Left cardiac atrium (tissue), 4 donors: ENCODE data around the gene APOL2. TPM values are rescaled to one million over a fixed set of nuclear protein-coding genes. Genes with fewer than 3 reads are reported as not detected.
"Not testable (repeated sequence)": the region's sequence is repeated elsewhere in the genome, so short reads cannot be mapped to it uniquely, and the experiment has no call there.

Experiments
- ATAC-seq, 2 donors: fragments of 200-7000 bp; cut with Tn5 transposase; one replicate each; pipeline ENCODE4 v1.9.1; 2020; ENCODE audit warnings: mild to moderate bottlenecking in 2 of 2, moderate library complexity in 2 of 2
- DNase-seq: peaks from one replicate; pipeline ENCODE4 v3.0.0-alpha.2; 2020
- intact Hi-C, 2 donors: fragments of 100-400 bp; cut with DNase I; formaldehyde crosslinking; loops; one replicate each; pipeline versions ENCODE4 v1.14.1 to v1.15.1; 2022 to 2023
- total RNA-seq, 2 donors: library from RNA; stranded (reverse); fragmentation: NEBNext Ultra II Directional; extraction: Animal tissue kit (Norgen Biotek cat#: 25700); gene quantifications; one replicate each; pipeline ENCODE4 v1.2.1, GENCODE V29; 2021
- donor health status: DM: no; HTN: yes; CAD: no.
- donor health status: DM: no; HTN: yes; CAD: no; lungs with severe emphysema.
- donor health status: DM: yes; HTN: yes; CAD: no.
- donor health status: Dilated cardiomyopathy.

The APOL2 gene
- total RNA-seq, 2 donors from 2014 or later = 43.8 to 43.9 TPM

DNA sequence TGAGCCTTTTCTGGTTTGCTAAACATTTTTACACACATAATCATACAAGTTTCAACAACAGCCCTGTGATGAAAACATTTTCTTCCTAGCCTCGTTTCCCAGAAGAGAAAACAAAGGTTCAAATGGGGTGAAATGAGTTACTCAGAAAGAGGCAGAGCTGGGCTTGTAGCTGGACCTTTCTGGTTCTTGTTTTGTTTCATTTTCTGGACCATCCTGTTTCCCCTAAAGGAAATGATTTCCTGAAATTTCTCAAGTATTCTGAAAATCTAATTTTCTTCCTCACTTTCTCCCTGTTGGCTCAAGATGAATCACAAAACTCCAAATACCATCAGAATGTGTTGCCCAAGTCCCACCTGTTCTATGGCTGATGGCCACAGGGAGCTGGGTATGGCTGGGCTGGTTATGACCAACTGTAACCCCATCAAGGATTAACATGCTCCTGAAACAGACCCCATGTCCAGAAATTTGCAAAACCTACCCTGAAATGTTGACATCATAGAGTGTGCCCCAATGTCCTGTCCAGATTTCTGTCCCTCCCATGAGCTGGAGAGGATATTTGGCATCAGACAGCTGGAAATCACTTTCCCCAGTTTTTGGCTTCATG lies 31.1 kb downstream of the APOL2 start:
- ATAC-seq (no peak), DNase-seq (no peak)
- intact Hi-C loops = no loop called here

DNA sequence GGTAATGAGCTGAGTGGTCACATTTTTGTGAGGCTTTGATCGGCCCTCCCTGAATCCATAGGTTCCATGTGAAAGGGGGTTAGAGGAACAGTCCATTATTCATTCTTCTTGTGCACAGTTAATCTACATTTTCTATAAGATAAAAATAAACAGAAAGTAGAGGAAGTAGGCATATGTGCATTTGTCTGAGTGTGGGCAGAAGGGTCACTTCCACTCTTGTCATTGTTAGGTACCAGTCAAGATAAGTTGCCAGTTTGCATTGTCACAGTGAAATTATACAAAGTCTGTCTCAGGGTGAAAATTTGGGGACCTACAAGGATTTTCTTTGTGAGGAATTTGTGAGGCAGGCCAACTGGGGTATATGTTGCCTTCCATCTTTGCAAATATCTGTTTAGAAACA lies 33.1 kb downstream of the APOL2 start:
- ATAC-seq (no peak), DNase-seq (no peak)
- intact Hi-C loops = no loop called here

DNA sequence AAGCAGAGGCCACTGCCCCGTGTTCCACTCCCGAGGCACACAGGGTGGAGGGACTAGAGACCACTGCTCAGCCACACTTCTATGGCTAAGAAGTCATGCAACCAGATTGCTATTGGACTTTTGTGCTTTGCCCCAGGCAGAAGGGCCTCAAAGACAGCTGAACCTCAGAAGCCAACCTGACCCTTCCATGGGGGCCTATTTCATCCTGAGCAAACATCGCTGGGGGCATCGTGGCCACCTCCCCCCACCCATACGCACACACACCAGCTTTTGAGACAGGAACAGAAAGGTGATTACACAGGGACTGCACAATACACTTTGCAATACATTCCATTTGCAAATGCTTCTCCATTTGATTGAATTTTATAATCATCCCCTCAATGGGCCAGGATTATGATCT lies 33.8 kb downstream of the APOL2 start:
- intact Hi-C loops, ATAC-seq, DNase-seq: not testable (repeated sequence)

DNA sequence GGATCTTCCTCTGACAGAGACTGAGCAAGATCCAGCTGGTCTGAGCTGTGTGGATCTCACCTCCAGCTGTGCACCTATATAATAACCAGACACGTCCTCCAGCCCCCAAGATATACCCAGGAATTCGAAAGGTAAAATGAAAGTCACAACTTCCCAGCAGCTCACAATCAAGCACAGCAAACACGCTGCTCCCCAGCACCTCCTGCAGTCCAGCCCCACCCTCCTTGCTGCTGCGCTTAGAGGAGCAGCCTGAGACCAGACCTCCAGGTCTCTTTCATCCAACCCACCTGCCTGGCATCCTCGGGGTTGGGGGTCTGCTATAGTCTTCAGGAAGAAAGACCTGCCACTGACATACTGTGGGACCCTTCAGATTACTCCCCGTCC lies 34.7 kb downstream of the APOL2 start:
- DNase-seq = no peak
- intact Hi-C loops = no loop called here
- ATAC-seq = no peak

DNA sequence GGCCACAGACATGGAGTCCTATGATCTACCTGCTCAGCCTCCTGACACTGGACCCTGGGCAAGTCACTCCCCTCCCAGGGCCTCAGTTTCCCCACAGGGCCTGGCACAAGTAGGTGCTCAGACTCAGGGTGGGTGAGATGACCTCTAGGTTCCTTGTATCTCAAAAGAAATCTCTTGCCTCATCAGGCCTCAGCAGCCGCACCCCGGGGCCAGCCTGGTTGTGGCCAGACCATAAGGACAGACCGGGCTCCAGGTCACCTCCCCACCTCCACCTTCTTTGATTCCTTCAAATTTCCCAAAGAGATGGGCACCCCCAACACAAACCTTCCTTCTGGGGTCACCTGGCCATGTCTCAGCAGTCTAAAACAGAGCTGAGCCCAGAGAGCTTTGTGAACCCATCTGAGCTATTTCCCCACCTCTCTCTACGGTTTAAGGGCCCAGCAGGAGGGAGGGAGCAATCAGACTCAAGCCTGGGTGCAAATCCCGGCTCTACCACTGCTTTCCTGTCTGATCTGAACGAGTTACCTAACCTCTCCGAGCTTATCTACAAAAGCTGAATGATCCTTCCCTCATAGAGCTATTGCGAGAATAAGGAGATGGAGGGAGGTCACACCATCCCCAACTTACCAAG lies 35.2 kb downstream of the APOL2 start:
- intact Hi-C loops = no loop called here
- DNase-seq (no peak), ATAC-seq (no peak)

DNA sequence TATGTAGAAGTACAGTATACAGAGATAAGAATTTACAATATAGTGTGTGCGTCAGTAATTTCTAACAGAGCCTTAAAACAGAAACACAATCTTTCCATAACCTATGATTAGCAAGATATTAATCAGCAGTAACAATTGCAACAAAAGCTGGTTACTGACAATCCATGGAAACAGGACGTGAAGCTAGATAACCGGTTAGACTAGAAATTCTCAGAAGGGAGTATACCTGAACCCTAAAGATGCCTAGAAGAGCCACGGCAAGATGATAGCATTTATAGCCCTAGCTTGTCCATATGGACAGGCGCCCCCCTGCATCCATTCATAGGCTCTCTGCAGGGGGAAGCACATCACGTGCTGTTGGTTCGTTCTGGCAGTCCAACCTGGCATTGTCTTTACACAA lies 35.9 kb downstream of the APOL2 start:
- DNase-seq, intact Hi-C loops, ATAC-seq: not testable (repeated sequence)

DNA sequence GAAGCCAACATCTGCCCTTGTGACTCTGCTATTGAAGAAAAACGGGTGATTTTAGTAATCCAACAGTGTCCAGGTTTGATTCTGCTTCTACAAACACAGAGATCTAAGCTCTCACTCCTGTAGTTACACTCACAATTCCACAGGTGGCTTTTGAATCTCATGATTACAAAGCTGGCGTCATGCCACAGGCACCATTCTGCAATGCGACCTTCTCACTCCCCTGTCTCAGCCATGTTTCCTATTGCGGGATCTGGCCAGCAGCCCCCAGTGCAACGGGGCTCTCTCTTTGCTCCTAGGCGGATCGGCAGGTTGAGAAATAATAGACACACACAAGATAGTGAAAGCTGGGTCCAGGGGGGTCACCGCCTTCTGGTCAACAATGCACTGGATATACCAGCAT lies 36.4 kb downstream of the APOL2 start:
- intact Hi-C loops = not testable (repeated sequence)

DNA sequence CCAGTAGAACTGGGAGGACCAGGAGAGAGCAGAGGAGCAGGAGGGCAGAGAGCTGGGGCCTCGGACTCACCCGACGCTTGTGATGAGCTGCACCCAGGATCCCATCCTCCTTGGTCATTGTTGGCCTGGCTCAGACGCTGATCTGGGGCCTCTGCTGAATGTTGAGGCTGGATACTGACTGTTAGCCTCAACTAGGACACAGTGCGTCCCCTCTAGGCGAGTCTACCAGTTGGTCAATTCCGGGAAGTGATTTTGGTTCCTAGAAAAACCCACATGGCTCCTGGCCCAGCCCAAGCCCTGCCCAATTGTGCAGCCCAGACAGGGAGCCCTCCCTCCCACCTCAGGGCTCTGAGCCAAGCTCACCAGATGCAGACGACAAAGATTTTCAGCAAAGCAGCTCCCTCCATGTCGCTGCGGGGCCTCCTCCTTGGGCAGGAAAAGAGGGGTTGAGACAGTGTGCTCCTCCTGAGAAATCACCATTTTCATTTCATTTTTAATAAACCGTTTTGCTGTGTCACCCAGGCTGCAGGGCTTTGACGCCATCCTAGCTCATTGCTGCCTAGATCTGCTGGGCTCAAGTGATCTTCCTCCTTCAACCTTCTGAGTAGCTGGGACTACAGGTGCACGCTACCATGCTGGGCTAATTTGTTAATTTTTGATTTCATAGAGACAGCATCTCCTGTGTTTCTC lies 37.6 kb downstream of the APOL2 start, which contains the start of gene APOL4:
Gene APOL4, minus strand, starts transcription at position 180 of the 690 bp plus-strand sequence. Its CDS starts 75 bp downstream, at position 105.
- intact Hi-C loops = no loop called here

More for the DNA sequence above, 36.4 kb downstream of the APOL2 start:
- not testable (repeated sequence) for DNase-seq, ATAC-seq

DNA sequence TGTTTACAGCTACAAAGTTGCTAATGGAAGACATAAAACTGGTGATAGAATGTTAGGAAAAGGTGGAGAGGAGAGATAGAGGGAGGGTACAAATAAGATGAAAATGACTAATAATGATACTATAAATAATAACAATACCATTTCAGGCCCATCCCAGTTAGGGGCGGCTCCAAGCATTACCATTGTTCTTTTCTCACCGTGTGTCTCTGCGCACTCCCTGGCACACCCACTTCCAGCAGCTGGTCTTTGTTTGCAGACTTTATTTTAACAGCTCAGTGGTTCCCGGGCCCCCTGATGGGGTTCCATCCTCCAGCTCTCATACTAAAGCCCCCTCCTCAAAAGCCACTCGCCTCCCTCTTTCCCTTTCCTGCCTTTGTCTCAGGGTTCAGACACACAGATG lies 38.3 kb downstream of the APOL2 start:
- DNase-seq, intact Hi-C loops: not testable (repeated sequence)
- peak in 1 of 2 donors; percentile 30 for ATAC-seq

More for the DNA sequence above, 37.6 kb downstream of the APOL2 start, which contains the start of gene APOL4:
- DNase-seq (peak; percentile 88), ATAC-seq (peak; percentile 79 to 87)

DNA sequence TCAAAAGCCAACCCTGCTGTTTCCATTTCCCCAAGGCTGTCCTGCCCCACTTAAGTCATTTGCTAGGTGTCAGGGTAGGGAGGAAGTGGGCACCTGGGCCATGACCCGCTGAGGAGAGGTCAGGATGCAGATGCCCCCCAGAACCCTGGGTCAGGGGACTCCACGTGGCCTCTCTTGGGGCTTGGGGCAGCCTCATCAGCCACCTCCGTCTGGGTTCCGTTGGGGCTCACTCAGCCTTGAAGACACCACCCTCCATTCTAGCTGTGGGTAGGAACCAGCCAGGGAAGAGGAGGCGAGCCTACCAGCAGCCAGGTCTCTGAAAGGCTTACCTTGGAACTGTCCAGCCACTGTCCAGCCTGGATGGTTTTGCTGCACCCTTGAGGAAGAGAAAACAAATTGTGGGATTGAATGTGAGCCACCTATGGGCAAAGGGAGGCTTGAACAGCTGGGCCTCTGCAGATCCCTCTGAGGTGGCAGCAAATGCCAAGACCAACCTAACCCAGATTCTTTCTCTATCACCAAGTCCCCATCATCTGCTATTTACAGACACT lies 40.3 kb downstream of the APOL2 start:
- intact Hi-C loops = loop anchor here (5.0 to 10.0 kb wide), 4 partner anchors 38 to 286 kb away; partner anchors contain the start of genes APOL2 (in 1 of the 2) and TXN2 (in 1 of the 2)
- ATAC-seq (no peak), DNase-seq (no peak)

DNA sequence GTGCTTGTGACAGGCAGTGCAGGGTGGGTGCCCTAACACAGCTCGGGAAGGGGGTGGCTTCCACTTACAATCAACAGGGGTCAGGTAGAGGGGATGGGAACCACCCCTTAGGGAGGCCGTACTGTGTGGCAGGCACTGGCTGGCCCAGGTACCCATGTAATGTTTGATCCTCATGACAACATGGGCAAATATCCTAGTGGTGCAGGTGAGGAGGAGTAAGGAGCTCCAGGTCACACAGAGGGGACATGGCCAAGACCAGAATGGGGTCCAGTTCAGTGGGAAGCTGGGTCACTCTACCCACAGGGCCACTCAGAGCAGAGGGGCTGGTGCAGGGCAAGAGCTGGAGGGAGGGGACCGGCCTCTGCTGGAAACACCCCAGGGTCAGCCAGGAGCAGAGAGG lies 40.8 kb downstream of the APOL2 start:
- no peak for DNase-seq
- intact Hi-C loops = loop anchor here (5.0 to 10.0 kb wide), 4 partner anchors 39 to 286 kb away; partner anchors contain the start of genes APOL2 (in 1 of the 2) and TXN2 (in 1 of the 2)
- ATAC-seq = no peak

DNA sequence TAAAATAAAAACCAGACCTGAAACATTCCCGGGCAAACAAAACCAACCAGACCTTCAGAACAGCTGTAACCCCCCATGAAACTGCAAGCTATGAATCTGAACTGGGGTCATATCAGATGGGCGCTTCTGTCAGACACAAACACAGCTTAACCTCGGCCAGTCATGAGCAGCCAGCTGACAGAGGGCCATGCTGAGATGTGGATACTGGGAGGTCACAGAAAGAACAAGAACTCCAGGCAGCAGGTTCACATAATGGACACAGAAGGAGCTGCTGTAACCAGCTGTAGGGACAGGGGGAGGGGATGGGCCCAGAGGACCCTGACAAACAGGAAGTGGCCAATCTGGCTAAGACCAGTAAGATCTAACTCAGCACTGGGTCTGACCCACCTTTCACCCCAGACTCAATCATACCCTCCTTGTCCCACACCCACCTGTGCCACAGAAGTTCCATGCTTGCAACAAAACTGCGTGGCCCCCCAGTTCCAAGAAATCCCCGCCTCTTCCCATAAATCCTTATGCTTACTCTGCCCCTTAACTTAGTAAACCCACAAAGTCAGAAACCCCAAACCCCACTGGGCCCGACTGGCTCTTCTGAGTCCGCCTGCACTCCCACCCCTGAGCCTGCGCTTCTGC lies 41.7 kb downstream of the APOL2 start:
- DNase-seq (no peak), ATAC-seq (peak in 1 of 2 donors; percentile 5)
- intact Hi-C loops = loop anchor here (5.0 to 10.0 kb wide), 4 partner anchors 40 to 287 kb away; partner anchors contain the start of genes APOL2 (in 1 of the 2) and TXN2 (in 1 of the 2)

DNA sequence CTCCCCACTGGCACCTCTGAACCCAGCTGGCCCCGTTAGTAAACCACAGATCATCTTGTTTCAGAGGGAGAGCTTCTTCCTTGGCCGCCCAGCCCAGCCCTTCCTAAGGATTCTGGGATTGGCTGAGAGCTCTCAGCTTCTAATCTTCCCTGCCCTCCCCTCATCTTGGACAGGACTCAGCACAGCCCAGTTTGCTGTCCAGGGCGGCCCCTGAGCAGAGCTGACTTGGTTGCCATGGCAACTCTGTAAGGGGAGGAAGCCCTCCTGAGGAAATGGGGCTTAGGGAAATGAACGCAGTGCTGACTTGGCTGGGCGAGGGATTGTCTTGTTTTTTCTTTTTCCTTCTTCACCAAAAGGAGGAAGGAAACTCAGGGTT lies 42.3 kb downstream of the APOL2 start:
- DNase-seq (peak; percentile 84), ATAC-seq (peak; percentile 38 to 73)
- intact Hi-C loops = loop anchor here (5.0 to 10.0 kb wide), 4 partner anchors 40 to 288 kb away; partner anchors contain the start of genes APOL2 (in 1 of the 2) and TXN2 (in 1 of the 2)

DNA sequence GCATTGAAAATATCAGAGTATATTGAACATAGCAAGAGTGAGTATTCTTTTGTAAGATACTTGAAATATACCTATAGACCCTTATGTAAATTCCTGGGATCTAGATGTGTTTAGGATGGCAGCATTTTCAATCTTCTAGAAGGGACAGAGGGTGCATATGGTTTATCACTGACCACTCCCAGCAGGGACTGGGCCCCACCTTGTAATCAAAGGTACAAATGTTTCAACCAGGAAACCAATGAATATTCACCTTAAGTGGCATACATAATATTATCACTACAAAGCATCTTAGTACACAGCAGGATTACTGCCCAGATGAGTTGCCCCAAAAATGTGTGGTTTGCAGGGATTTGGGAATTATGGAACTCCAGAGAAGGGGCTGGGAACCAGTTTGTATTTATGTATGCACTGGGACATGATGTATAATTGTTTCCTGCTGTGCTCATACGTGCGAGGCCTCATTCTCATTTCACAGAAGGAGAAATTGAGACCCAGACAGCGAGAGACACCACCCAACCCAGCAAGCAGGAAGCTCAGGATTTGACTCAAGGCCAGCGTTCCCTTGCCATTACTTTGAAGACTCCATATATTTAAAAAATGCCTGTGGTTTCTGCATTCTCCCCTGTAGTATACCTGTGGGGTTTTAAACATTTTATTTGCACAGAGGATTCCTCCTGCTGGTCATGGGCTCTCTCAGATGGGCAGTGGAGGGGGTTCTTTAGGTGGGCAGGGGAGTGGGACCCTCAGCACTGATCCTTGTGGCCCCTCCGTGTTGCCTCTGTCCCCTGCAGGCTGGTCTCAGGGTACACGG lies 42.9 kb downstream of the APOL2 start:
- DNase-seq = no peak
- intact Hi-C loops = loop anchor here (5.0 to 10.0 kb wide), 4 partner anchors 41 to 288 kb away; partner anchors contain the start of genes APOL2 (in 1 of the 2) and TXN2 (in 1 of the 2)
- ATAC-seq = no peak

DNA sequence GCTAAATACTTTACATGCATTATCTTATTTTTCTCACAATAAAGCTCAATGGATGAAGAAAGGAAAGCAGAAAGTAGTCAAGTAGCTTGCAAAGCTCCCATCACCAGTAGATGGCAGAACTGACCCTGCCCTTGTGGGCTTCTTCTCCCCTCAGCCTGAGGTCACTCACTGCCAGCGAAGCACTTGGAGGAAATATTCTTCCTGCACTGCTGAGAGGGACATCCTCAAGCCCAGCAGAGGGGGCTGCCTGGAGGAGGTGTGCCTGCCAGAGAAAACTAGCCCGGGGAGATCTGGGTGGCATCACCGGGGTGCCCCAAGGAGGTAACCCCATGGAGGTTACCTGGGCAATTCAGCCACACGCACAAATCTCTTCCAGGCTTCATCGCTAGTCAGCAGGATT lies 44.4 kb downstream of the APOL2 start:
- intact Hi-C loops = loop anchor here (5.0 to 10.0 kb wide), 4 partner anchors 42 to 290 kb away; partner anchors contain the start of genes APOL2 (in 1 of the 2) and TXN2 (in 1 of the 2)
- DNase-seq = peak; percentile 61
- peak; percentile 54 to 67 for ATAC-seq

DNA sequence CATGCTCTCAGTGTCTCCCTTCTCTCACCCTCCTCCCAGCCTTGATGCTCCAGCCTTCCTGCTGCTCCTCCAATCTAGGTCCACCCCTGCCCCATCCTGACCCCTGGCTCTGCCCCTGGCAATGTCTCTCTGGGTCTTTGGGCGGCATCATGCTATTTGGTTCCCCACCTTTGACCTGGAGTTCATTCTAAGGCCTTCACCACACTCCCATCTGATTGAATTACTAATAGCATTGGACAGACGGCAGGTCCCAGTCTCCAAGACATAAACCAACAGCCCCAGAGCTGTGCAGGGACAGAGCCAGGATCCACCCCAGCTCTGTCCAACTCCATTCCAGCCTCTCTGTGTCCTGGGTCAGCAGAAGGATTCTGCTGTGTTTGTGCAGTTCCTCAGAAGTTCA lies 44.9 kb downstream of the APOL2 start:
- DNase-seq (no peak), ATAC-seq (no peak)
- intact Hi-C loops = loop anchor here (10.0 kb wide), 2 partner anchors 90 to 290 kb away; partner anchors contain the start of gene TXN2 (in 1 of the 2)

DNA sequence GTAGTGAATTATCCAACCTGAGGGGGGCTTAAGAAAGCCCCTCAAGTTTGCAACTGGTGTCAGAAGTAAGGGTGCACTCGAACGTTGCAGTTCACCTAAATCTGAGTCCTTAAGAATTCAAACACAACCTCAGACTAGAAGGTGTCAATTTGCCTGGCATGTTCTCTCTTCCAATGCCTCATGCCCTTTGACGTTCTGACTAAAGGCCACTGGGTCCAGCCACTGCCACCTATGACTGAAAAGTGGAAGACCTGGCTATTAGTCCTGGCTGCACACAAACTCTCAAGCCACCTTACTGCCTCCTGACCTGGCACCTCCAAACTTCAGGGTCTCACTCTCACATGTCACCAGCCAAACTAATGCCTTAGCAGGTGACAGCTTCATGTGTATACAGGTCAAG lies 45.8 kb downstream of the APOL2 start:
- no peak for DNase-seq
- ATAC-seq = no peak
- intact Hi-C loops = loop anchor here (10.0 kb wide), 2 partner anchors 91 to 291 kb away; partner anchors contain the start of gene TXN2 (in 1 of the 2)

DNA sequence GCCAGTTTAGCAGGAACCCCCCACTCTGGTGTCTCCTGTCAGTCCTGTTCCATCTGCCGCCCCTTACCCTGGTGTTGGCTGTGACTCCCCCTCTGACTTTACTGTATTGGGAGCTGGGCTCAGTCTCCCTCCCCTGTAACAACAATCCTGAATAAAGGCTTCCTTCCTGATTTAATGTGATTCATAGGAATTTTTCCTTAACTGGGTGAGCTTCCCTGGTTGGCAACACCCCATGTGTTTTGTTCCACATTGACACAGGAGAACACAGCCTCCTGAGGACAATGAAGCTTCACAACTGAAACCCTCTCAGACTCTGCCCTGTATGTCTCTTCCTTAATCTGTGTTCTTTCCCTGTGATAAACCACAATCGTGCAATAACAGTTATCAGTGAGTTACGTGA lies 46.2 kb downstream of the APOL2 start:
- ATAC-seq (no peak), DNase-seq (no peak)
- intact Hi-C loops = loop anchor here (10.0 kb wide), 2 partner anchors 92 to 292 kb away; partner anchors contain the start of gene TXN2 (in 1 of the 2)
